Gastrocnemius medialis (tissue), 4 donors: ENCODE data around the gene RHPN2.
"Not testable (repeated sequence)": the region's sequence is repeated elsewhere in the genome, so short reads cannot be mapped to it uniquely, and the experiment has no call there.

ENCODE experiments used
- CTCF ChIP-seq, 5 experiments: fragments of 450-650 bp in 3 of 5; fragments of 200-600 bp in 2 of 5; sonication (generic) in 2 of 5; IDR thresholded peaks in 4 of 5; conservative IDR thresholded peaks in 1 of 5; 1 replicate in 4 of 5; 2 replicates in 1 of 5; pipeline ENCODE4 v1.5.1; 2016 to 2019; ENCODE audit warnings: antibody characterized with exemption in 5 of 5, mild to moderate bottlenecking in 3 of 5, moderate library complexity in 3 of 5
- POLR2A ChIP-seq, 2 donors: fragments of 450-650 bp; IDR thresholded peaks; one replicate each; pipeline ENCODE4 v1.6.1; 2017; ENCODE audit warnings: antibody characterized with exemption in 2 of 2, mild to moderate bottlenecking in 2 of 2, moderate library complexity in 2 of 2

GRCh38 chr19:32977813-32978212, 86.9 kb downstream of the RHPN2 start:
- not testable (repeated sequence) for TF ChIP-seq CTCF (IDR thresholded peaks at IDR 0.05 in 4 of 5, conservative IDR thresholded peaks at IDR 0.05 in 1 of 5); POLR2A (IDR thresholded peaks at IDR 0.05)
